Urinary bladder (tissue), 4 donors: ENCODE results near the gene KLF2. TPM values are rescaled to one million over a fixed set of nuclear protein-coding genes. Genes with fewer than 3 reads are reported as not detected.
"Not testable (repeated sequence)": the region's sequence is repeated elsewhere in the genome, so short reads cannot be mapped to it uniquely, and the experiment has no call there.

Experiments
- DNase-seq: peaks from one replicate; pipeline ENCODE4 v3.0.0-alpha.2; 2015; ENCODE audit errors: extremely low spot score
- H3K27ac ChIP-seq: one replicate; pipeline ENCODE4 v1.5.1; 2013; ENCODE audit warnings: low read depth, mild to moderate bottlenecking, moderate library complexity
- H3K36me3 ChIP-seq: one replicate; pipeline ENCODE4 v1.6.1; 2013; ENCODE audit warnings: mild to moderate bottlenecking, moderate library complexity; ENCODE audit not compliant: insufficient read depth
- H3K4me1 ChIP-seq: one replicate; pipeline ENCODE4 v1.6.1; 2013; ENCODE audit warnings: mild to moderate bottlenecking, moderate library complexity; ENCODE audit not compliant: insufficient read depth
- H3K4me3 ChIP-seq: one replicate; pipeline ENCODE4 v1.5.1; 2013; ENCODE audit warnings: low read depth, low read length
- WGBS: extraction: QIAGEN DNeasy Blood & Tissue Kit; methylation state at CpG from one replicate; pipeline ENCODE4 v1.1.7; 2013; 5-methylcytosine and 5-hydroxymethylcytosine counted together
- polyA plus RNA-seq: library from polyadenylated mRNA; stranded (reverse); fragments of 200-250 nt; gene quantifications from one replicate; pipeline ENCODE4 v1.2.3, GENCODE V29; 2013
- total RNA-seq: library from RNA; depleted of rRNA; stranded (reverse); fragments of >200 nt; gene quantifications from one replicate; pipeline ENCODE4 v1.2.3, GENCODE V29; 2014
- donor health status: healthy with polysubstance abuse.
- donor health status: healthy.

Gene KLF2
- total and polyA plus RNA-seq, 2 donors = 14.2 to 155 TPM

DNA sequence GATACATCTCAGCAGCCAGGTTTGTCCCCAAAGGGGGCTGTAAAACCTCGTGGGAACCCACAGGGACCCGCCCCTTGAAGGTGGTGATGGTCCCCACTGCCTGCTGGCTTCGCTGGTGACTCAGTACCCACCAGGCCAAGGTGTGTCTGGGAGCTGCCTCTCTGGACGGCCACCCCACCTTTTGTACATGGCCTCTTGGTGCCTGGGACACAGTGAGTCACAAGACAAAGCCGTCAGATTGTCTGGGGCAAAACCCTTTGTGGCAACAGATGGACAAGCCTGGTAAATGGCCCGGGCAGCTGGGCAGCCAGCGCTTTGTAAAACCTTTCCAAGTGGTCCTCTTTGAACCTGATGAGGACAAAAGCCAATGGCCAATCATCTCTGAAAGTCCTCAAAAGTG is 27.9 kb upstream of the KLF2 start:
- DNase-seq = no peak
- WGBS = 83% methylated on average over 7 of the region's 7 CpGs
- no peaks in the 10 kb centered on the region for H3K36me3 ChIP-seq
- no peak overlapping the region for H3K27ac ChIP-seq
- H3K4me1 ChIP-seq = no peaks in the 10 kb centered on the region
- no peak overlapping the region for H3K4me3 ChIP-seq

DNA sequence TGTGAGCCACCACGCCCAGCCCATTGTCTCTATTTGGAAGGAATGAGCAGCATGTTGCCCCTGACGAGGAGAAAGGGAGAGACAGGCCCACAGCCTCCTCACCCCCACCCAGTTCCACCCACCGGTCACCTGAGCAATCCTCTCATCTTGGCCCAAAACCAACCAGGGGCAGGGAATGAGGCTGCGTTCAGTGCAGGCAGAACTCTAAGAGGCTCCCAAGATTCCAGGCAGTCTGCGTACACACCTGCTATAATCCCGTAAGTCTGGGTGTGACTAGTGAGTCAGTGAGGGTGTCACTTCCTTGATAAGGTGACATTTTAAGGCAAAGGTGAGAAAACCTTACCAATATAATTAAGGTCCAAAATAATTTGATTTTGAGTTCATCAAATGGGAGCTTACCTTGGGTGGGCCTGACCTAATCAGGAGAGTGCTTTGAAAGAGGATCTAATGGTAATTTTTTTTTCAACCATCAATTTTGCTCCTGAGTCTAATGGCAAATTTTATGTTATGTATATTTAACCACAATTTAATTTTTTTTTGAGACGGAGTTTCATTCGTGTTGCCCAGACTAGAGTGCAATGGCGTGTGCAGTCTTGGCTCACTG is 26.9 kb upstream of the KLF2 start:
- Histone ChIP-seq H3K4me3 (no peak overlapping the region), H3K27ac (no peak overlapping the region), H3K36me3 (no peaks in the 10 kb centered on the region), H3K4me1 (no peaks in the 10 kb centered on the region)
- DNase-seq = no peak
- WGBS = 92% methylated on average over 9 of the region's 9 CpGs

DNA sequence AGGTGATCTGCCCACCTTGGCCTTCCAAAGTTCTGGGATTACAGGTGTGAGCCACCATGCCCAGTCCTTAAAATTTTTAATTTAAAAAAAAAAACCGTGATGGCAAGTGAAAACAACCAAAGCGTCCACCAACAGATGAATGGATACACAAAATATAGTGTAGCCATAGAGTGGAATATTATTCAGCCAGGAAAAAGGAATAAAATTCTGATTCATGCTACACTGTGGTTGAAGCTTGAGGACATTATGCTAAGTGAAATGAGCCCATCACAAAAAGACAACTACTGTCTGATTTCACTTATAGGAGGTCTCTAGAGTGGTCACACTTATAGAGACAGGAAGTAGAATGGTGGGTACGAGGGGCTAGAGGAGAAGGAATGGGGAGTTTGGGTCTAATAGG is 26.3 kb upstream of the KLF2 start:
- Histone ChIP-seq H3K36me3 (no peaks in the 10 kb centered on the region), H3K4me3 (no peak overlapping the region), H3K27ac (no peak overlapping the region), H3K4me1 (no peaks in the 10 kb centered on the region)
- WGBS = 85% methylated on average over 3 of the region's 3 CpGs
- no peak for DNase-seq

DNA sequence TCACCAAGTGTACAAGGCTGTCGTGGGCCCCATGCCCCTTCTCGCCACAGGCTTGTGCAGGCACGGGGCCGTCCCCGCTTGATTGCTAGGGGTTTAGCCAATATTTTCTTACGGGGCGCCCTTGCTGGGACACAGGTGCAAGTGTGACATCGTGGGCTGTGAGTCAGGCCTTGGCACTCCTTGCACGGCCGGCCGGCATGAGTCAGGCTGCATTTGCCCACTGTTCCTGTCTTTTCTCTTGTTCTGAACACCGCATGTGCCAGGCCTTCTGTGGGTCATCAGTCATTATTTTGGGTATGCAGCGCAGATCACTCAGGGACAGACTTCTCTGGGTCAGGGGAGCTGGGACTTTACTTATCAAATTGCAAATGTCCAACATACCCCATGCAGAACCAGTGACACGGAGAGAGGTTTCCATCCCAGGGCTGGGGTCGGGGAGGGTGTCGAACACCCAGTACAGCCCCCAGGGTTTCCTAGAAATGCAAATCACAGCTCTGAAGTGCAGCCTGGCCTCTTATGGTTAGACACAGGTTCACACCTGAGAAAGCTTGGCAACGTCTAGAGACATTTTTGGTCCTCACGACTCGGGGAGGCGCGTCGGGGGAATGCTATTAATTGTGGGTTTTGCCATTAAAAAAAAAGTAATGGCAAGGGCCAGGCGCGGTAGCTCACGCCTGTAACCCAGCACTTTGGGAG is 22.5 kb upstream of the KLF2 start:
- WGBS = 85% methylated on average over 25 of the region's 25 CpGs
- Histone ChIP-seq H3K4me1 (no peaks in the 10 kb centered on the region), H3K36me3 (no peaks in the 10 kb centered on the region), H3K4me3 (no peak overlapping the region), H3K27ac (no peak overlapping the region)
- no peak for DNase-seq

DNA sequence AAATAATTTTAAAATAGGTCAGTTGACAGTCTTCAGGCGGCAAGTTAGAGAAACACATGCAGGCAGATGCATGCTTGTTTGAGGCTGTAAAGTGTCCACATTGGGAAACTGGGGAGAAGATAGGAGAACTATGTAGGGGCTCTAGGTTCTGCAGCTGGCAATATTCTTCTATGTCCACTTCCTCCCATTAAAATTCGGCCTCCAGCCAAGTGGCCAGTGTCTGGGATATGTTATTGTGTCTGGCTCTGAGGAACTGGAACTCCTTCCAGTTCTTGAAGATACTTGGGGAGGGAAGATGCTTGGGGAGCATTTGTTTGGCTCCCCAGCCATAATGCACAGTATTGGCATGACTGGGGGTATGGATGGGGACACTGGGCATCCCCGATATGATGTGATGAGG is 20.9 kb upstream of the KLF2 start:
- 39% methylated on average over 3 of the region's 3 CpGs for WGBS
- H3K27ac ChIP-seq = no peak overlapping the region
- no peak for DNase-seq

DNA sequence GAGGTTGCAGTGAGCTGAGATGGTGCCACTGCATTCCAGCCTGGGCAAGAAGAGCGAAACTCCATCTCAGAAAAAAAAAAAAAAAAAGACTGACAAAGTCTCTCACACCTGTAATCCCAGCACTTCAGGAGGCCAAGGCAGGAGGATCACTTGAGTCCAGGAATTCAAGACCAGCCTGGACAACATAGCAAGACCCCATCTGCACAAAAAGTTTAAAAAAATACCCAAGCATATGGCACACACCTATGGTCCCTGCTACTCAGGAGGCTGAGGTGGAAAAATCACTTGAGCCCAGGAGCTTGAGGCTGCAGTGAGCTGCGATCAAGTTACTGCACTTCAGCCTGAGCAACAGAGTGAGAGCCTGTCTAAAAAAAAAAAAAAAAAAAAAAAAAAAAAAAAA is 20.1 kb upstream of the KLF2 start:
- not testable (repeated sequence) for H3K36me3 ChIP-seq, H3K4me3 ChIP-seq, H3K27ac ChIP-seq, H3K4me1 ChIP-seq, DNase-seq
- 83% methylated on average over 2 of the region's 2 CpGs for WGBS

More for the DNA sequence above, 20.9 kb upstream of the KLF2 start:
- Histone ChIP-seq H3K4me1 (no peaks in the 10 kb centered on the region), H3K36me3 (no peaks in the 10 kb centered on the region), H3K4me3 (no peak overlapping the region)

DNA sequence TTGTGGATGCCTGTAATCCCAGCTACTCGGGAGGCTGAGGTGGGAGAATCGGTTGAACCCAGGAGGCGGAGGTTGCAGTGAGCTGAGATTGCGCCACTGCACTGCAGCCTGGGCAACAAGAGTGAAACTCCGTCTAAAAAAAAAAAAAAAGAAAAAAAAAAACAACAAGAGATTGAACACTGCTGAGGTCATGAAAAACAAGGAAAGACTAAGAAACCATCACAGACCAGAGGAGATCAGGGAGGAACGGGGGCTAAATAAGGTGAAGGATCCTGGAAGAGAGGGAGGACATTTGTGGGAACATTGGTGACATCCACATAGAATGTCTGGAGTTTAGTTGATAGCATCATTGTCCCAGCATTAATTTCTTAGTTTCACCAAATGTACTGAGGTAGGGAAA is 19.6 kb upstream of the KLF2 start:
- not testable (repeated sequence) for H3K36me3 ChIP-seq, DNase-seq, H3K27ac ChIP-seq, H3K4me1 ChIP-seq, H3K4me3 ChIP-seq
- 85% methylated on average over 6 of the region's 6 CpGs for WGBS

DNA sequence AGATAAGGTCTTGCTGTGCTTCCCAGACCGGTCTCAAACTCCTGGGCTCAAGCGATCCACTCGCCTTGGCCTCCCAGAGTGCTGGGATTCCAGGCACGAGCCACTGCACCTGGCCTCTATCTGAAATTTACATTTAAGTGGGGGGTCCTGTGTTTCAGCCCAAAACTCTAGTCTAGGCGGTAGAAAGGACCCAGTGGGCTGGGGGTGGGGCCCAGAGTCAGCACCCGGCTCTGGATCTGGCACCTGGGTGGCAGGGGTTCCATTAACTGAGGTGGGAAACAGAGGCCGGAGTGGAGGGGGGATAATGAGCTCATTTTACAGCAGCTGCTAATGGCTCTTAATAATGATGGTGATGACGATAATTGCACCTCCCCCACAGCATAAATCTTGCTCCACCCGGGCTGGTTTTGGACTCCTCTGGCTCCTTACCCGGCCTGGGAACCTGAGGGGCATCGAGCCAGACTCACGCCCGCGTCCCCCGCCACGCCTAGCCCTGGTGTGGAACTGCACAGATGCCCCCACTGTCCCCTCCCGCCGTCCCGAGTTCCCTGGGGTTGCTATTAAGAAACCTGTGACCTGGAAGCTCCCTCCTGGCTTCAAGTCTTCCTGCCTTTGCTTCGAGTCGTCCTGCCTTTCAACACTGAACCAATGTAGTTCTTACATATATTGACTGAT is 17.8 kb upstream of the KLF2 start:
- H3K27ac ChIP-seq = no peak overlapping the region
- WGBS = 79% methylated on average over 21 of the region's 21 CpGs
- no peak overlapping the region for H3K4me3 ChIP-seq
- H3K4me1 ChIP-seq = no peaks in the 10 kb centered on the region
- DNase-seq = no peak
- H3K36me3 ChIP-seq = no peaks in the 10 kb centered on the region

DNA sequence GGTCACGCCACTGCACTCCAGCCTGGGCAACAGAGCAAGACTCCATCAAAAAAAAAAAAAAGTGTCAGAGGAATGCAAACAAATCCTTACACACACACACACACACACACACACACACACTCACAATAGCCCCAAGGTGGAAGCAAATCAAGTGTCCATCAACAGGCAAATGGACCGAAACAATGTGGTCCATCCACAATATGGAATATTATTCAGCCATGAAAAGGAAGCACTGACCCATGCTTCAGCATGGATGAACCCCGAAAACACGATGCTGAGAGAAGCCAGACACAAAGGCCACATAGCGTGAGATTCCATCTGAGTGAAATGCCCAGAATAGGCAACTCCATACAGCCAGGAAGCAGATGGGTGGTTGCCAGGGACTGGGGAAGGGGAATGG is 16.5 kb upstream of the KLF2 start:
- 94% methylated on average over 5 of the region's 5 CpGs for WGBS
- Histone ChIP-seq H3K4me3 (no peak overlapping the region), H3K27ac (no peak overlapping the region), H3K36me3 (no peaks in the 10 kb centered on the region), H3K4me1 (no peaks in the 10 kb centered on the region)
- DNase-seq = no peak

DNA sequence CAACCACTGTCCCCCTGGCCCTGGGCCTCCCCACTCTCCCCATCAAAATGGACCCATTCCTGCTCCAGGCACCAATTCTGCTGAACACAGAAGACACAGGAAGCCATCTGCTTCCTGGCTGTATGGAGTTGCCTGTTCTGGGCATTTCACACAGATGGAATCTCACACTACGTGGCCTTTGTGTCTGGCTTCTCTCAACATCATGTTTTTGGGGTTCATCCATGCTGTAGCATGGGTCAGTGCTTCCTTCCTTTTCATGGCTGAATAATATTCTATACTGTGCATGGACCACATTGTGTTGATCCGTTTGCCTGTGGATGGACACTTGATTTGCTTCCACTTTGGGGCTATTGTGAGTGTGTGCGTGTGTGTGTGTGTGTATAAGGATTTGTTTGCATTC is 15.0 kb upstream of the KLF2 start:
- Histone ChIP-seq H3K36me3 (no peaks in the 10 kb centered on the region), H3K4me3 (no peak overlapping the region), H3K27ac (no peak overlapping the region), H3K4me1 (no peaks in the 10 kb centered on the region)
- WGBS = 90% methylated on average over 3 of the region's 3 CpGs
- DNase-seq = no peak

DNA sequence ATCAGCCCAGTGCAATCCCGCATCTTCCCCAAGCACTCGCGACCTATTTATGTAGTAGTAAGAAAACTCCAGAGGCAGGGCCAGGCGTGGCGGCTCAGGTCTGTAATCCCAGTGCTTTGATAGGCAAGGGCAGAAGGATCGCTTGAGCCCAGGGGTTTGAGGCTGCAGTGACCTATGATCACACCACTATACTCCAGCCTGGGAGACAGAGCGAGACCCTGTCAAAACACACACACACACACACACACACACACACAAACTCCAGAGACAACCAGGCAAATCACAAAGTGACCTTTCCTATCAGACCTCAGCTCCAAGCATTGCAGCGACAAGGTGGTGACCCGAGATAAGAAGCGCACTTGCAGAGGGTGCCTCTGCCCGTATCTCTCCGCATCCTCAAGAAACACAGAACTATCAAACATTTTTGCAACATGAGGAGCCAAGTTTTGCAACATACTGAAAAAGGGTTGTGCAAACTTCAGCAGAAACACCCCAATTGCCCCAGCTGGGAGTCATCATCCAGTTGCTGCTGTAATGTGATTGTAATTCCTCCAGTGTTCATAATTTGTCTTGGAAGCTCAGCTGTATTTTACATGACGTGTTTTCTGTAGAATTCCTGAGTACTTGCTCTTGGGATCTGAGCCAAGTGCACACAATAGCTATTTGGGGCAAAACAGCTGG is 8.7 kb upstream of the KLF2 start:
- DNase-seq = peak; percentile 90
- Histone ChIP-seq H3K36me3 (no peaks in the 10 kb centered on the region), H3K4me1 (no peaks in the 10 kb centered on the region), H3K27ac (no peak overlapping the region), H3K4me3 (no peak overlapping the region)
- 26% methylated on average over 13 of the region's 13 CpGs for WGBS

DNA sequence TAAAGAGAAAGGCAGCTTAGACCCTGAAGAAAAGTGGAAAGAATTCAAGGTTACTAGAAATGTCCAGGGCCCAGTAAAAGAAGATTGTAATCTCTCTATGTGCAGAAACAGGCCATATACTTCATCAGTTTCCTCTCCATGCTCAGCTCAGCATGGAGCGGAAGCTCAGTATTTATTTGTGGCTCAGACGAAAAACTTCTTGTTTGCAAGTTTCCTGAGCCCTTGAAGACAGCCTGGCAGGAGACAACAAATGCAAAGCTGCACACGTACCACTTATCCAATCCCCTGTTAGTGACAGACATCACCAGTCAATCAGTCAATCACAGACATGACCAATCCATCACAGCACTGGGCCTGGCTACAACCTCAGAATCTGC is 8.1 kb upstream of the KLF2 start:
- 34% methylated on average over 3 of the region's 3 CpGs for WGBS
- Histone ChIP-seq H3K4me3 (no peak overlapping the region), H3K4me1 (no peaks in the 10 kb centered on the region), H3K27ac (no peak overlapping the region), H3K36me3 (no peaks in the 10 kb centered on the region)
- DNase-seq = no peak

DNA sequence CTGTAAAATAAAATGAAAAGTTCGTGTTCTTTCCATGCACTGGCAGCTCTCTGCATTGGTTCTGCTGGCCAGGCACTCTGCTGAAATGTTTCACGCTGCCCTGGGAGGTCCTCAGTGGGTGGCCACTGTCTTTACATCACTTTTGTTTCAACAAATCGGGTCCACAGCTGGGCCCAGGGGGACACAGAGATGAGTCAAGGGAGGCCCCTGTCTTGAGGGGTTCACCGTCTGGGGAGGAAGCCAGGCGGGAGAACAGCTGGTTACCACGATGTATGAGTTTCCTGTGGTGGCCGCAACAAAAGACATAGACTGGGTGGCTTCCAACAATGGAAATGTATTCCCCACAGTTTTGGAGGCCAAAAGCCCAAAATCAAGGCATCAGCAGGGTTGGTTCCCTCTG is 5.1 kb upstream of the KLF2 start:
- H3K4me3 ChIP-seq = no peak overlapping the region
- no peaks in the 10 kb centered on the region for H3K36me3 ChIP-seq
- H3K4me1 ChIP-seq = no peaks in the 10 kb centered on the region
- no peak for DNase-seq
- H3K27ac ChIP-seq = no peak overlapping the region
- WGBS = 73% methylated on average over 7 of the region's 7 CpGs

DNA sequence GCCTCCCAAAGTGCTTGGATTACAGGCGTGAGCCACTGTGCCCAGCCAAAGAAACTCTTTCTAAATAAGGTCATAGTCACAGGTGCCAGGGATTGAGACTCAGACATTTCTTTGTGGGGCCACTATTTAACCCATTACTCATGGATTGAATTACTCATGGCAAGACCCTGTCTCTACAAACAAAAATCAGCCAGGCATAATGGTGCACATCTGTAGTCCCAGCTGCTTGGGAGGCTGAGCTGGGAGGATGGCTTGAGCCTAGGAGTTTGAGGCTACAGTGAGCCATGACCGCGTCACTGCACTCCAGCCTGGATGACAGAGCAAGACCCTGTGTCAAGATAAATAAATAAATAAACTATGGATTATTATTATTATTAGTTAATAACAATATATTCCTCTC is 3.6 kb upstream of the KLF2 start:
- Histone ChIP-seq H3K4me1 (no peaks in the 10 kb centered on the region), H3K36me3 (no peaks in the 10 kb centered on the region), H3K27ac (no peak overlapping the region), H3K4me3 (no peak overlapping the region)
- 98% methylated on average over 3 of the region's 3 CpGs for WGBS
- DNase-seq = no peak
